GM13977 (cell line): ENCODE data around the gene GRIA4.
"Not testable (repeated sequence)": the region's sequence is repeated elsewhere in the genome, so short reads cannot be mapped to it uniquely, and the experiment has no call there.

Experiments
- DNase-seq: peaks from one replicate; pipeline ENCODE4 v3.0.0; 2012; ENCODE audit warnings: low spot score
- in situ Hi-C: fragments of 300-500 bp; cut with MboI; formaldehyde crosslinking; loops from one replicate; pipeline ENCODE4 v1.12.0; 2022; ENCODE audit warnings: low sequenced_read_pairs, low pct_unique_long_range_greater_than_20kb, mixed read lengths, inconsistent platforms; ENCODE audit not compliant: unreplicated experiment
- TF ChIP-seq, protein P1 (sequence below): IDR thresholded peaks from 2 replicates; pipeline ENCODE4 v1.5.1; 2012; ENCODE audit warnings: mild to moderate bottlenecking, control low read depth; ENCODE audit not compliant: insufficient read depth; ENCODE audit errors: extremely low read depth, missing control alignments

The GRIA4 gene

GRCh38 chr11:105861225-105861624 lies 251.4 kb downstream of the GRIA4 start:
- DNase-seq: no peak
- in situ Hi-C loops: no loop called here
- TF ChIP-seq, protein P1, sequence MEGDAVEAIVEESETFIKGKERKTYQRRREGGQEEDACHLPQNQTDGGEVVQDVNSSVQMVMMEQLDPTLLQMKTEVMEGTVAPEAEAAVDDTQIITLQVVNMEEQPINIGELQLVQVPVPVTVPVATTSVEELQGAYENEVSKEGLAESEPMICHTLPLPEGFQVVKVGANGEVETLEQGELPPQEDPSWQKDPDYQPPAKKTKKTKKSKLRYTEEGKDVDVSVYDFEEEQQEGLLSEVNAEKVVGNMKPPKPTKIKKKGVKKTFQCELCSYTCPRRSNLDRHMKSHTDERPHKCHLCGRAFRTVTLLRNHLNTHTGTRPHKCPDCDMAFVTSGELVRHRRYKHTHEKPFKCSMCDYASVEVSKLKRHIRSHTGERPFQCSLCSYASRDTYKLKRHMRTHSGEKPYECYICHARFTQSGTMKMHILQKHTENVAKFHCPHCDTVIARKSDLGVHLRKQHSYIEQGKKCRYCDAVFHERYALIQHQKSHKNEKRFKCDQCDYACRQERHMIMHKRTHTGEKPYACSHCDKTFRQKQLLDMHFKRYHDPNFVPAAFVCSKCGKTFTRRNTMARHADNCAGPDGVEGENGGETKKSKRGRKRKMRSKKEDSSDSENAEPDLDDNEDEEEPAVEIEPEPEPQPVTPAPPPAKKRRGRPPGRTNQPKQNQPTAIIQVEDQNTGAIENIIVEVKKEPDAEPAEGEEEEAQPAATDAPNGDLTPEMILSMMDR: peak; percentile 9

GRCh38 chr11:105862736-105863367 lies 253.0 kb downstream of the GRIA4 start:
- peak; percentile 17 for DNase-seq
- TF ChIP-seq, protein P1: peak; percentile 50
- in situ Hi-C loops: no loop called here

GRCh38 chr11:105863523-105863922 lies 253.7 kb downstream of the GRIA4 start:
- in situ Hi-C loops: no loop called here
- no peak for DNase-seq
- TF ChIP-seq, protein P1: no peak

DNA sequence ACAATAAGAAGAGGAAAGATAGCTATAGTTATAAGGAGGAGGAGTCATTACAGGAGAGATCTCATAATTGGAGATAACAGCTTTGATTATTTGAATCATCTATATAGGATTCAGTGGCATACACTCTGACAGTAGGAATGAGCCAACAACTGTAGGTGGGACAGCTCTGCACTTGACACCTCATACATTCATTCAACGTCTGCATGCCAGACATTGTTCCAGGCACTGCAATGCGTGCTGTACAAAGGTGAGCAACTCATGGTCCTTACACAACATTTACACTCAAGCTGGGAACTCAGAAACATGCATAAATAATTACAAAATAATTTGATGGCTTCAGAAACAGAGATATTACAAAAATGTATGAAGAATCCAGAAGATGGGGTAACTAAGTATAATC lies 257.9 kb downstream of the GRIA4 start:
- DNase-seq: no peak
- TF ChIP-seq, protein P1: no peak
- in situ Hi-C loops: no loop called here

DNA sequence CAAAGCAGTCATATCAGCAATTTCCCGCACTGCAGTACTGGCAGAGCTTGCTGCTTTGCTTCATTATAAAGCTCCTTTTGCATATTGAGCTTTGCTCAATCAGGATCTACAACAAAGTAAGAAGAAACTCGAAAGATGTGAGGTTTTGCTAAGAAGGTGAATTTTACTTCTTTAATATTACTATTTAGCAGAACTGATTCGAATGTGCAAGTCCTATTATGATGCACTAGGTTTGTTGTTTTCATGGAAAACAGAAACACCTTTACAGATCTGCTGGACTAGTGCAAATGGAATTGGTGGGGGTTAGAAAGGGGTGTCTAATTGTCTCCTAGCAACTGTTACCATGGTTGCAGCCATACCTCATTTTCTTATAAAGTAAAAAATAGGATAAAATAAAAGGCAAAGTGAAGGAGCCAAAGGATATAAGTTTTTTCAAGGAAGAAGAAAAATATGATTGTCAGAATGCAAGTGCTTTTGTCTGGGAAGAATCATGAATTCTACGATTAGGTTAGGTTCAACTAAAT lies 259.0 kb downstream of the GRIA4 start:
- in situ Hi-C loops: no loop called here
- TF ChIP-seq, protein P1: no peak
- no peak for DNase-seq

DNA sequence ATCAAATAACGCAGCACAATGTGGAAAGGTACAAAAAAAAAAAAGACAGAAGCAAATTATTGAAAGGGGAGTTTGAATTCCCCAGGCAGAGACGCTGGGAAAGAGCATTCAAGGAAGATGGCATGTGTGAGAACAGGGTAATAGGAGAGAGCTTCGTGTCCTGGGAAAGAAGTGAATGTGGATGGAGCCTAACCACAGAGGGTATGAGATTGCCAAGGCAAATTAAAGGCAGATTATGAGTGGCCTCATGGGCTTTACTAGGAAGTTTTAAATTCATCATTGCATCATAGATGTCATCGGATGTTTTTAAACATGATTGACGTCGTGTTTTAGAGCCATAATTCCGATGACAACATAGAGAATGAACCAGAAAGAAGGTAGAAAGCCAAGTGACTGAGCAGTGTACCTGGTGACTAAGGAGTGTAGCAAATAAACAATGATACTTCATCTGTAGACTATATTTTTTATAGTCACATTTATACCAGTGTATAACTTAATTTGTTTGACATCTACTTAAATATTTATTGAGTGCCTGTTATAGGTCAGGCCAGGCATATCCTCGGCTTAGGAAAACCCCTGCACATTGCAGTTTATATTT lies 260.7 kb downstream of the GRIA4 start:
- in situ Hi-C loops: no loop called here
- TF ChIP-seq, protein P1: no peak

GRCh38 chr11:105878510-105878909 lies 268.6 kb downstream of the GRIA4 start:
- DNase-seq: no peak
- in situ Hi-C loops: no loop called here
- TF ChIP-seq, protein P1: no peak

More for the DNA sequence above, 260.7 kb downstream of the GRIA4 start:
- no peak for DNase-seq

DNA sequence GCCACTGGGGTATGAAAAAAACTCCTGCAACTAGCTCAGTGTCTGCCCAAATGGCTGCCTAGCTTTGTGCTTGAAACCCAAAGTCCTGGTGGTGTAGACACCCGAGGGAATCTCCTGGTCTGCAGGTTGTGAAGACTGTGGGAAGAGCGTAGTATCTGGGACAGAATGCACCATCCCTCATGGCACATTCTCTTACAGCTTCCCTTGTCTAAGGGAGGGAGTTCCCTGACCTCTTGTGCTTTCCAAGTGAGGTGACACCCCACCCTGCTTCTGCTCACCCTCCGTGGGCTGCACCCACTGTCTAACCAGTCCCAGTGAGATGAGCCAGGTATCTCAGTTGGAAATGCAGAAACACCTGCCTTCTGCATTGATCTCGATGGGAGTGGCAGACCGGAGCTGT lies 269.1 kb downstream of the GRIA4 start:
- DNase-seq, in situ Hi-C loops: not testable (repeated sequence)
